Measurements from ENCODE around the gene NLRP6. TPM values are rescaled to one million over a fixed set of nuclear protein-coding genes. Genes with fewer than 3 reads are reported as not detected.

The NLRP6 gene
- polyA plus RNA-seq, 2 donors, result 0.05 to 0.06 TPM

DNA sequence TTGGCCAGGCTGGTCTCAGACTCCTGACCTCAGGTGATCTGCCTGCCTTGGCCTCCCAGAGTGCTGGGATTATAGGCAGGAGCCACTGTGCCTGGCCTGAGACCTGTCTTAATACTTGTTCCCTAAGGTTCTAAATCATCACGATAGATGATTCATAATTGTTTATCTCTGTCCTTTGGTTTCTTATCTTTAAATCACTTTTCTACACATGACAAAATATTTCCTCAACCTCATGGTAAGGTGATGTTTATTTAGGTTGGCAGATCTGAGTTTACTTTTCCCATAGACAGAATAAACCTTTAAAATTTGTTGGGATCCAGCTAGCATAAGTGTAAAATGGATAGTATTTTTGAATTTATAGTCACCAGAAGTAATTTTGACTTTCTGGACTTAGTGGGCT lies 37.9 kb upstream of the NLRP6 start:
- Histone ChIP-seq H3K36me3 (ENCODE audit: control insufficient read depth in 2 of 2, insufficient read depth in 2 of 2, low read length in 1 of 2) (peaks cover 0 to 13% of the 10 kb centered on the region in 2 donors), H3K4me3 (ENCODE audit: low read depth in 1 of 2, low read length in 2 of 2) (no peak overlapping the region), H3K27ac (ENCODE audit: low read depth in 2 of 2, low read length in 1 of 2) (no peak overlapping the region), H3K9me3 (ENCODE audit: control insufficient read depth in 2 of 2, insufficient read depth in 1 of 2, low read depth in 1 of 2, low read length in 1 of 2) (no peaks in the 10 kb centered on the region), H3K27me3 (ENCODE audit: control insufficient read depth in 1 of 2, insufficient read depth in 2 of 2, low read length in 2 of 2) (no peaks in the 10 kb centered on the region), H3K4me1 (ENCODE audit: control insufficient read depth in 2 of 2, insufficient read depth in 2 of 2, low read length in 1 of 2) (no peaks in the 10 kb centered on the region)
- 65 to 67% methylated on average over 1 of the region's 1 CpG for WGBS, 2 donors

DNA sequence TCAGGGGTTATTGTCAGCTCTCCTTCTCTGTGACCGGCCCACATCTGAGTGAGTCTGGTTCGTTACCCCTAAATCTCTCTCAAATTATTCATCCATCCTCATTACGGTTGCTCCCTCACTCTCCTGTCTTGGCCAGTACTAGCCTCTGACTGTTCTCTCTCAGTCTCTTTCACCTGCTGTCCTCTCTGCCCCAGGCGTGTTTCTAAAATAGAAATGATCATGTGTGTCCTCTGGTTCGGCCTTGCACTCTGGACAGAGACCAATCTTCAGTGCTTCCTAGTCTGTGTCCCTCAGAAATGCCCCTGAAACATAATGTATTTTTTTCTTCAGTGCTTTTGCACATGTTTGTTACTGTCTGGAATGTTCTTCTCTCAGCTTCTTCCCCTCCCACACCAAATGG lies 36.6 kb upstream of the NLRP6 start:
- Histone ChIP-seq H3K4me3 (ENCODE audit: low read depth in 1 of 2, low read length in 2 of 2) (no peak overlapping the region), H3K4me1 (ENCODE audit: control insufficient read depth in 2 of 2, insufficient read depth in 2 of 2, low read length in 1 of 2) (no peaks in the 10 kb centered on the region), H3K9me3 (ENCODE audit: control insufficient read depth in 2 of 2, insufficient read depth in 1 of 2, low read depth in 1 of 2, low read length in 1 of 2) (no peaks in the 10 kb centered on the region), H3K27me3 (ENCODE audit: control insufficient read depth in 1 of 2, insufficient read depth in 2 of 2, low read length in 2 of 2) (no peaks in the 10 kb centered on the region), H3K27ac (ENCODE audit: low read depth in 2 of 2, low read length in 1 of 2) (no peak overlapping the region), H3K36me3 (ENCODE audit: control insufficient read depth in 2 of 2, insufficient read depth in 2 of 2, low read length in 1 of 2) (peaks cover 5 to 17% of the 10 kb centered on the region in 2 donors)
- 91 to 92% methylated on average over 5 of the region's 5 CpGs for WGBS, 2 donors

DNA sequence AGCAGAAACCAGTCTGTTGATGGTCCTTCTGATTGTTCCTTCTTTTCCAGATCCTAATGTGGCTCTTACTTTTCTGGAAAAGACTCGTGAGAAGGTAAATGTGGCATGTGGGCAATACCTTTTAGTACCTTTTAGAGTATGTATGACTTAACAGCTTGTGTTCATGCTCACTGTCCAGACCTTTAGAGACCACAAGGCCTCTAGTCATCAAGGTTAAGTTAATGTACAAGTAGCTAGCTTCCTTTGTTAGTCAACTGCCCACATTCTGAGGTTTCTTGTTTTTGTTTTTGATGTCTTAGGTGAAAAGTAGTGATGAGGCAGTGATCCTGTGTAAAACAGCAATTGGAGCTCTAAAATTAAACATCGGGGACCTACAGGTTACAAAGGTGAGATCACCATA lies 33.8 kb upstream of the NLRP6 start:
- WGBS, 2 donors, result 93 to 94% methylated on average over 2 of the region's 2 CpGs
- H3K4me1 ChIP-seq (ENCODE audit: control insufficient read depth in 2 of 2, insufficient read depth in 2 of 2, low read length in 1 of 2), result no peaks in the 10 kb centered on the region
- no peak overlapping the region for H3K4me3 ChIP-seq (ENCODE audit: low read depth in 1 of 2, low read length in 2 of 2)
- no peaks in the 10 kb centered on the region for H3K27me3 ChIP-seq (ENCODE audit: control insufficient read depth in 1 of 2, insufficient read depth in 2 of 2, low read length in 2 of 2)
- H3K9me3 ChIP-seq (ENCODE audit: control insufficient read depth in 2 of 2, insufficient read depth in 1 of 2, low read depth in 1 of 2, low read length in 1 of 2), result no peaks in the 10 kb centered on the region
- H3K27ac ChIP-seq (ENCODE audit: low read depth in 2 of 2, low read length in 1 of 2), result no peak overlapping the region
- H3K36me3 ChIP-seq (ENCODE audit: control insufficient read depth in 2 of 2, insufficient read depth in 2 of 2, low read length in 1 of 2), result peaks cover 10 to 24% of the 10 kb centered on the region in 2 donors

DNA sequence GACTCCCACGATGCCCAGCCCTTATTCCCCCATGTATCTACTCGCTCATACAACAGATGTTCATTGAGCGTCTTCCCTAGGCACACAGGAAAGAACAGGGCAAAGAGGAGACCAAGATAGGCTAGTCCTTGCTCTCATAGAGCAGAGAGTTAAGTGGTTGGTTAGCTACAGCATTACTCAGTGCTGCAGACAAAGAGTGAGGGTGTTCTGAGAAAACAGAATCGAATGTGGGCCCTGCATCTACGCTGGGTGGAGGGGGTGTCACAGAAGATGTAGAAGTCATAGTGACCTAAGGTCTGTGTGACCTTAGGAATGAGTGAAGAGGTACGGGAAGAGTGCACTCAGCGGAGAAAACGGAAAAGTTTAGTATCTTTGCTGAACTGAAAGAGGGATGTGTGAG lies 29.1 kb upstream of the NLRP6 start:
- peaks cover 20 to 36% of the 10 kb centered on the region in 2 donors for H3K36me3 ChIP-seq (ENCODE audit: control insufficient read depth in 2 of 2, insufficient read depth in 2 of 2, low read length in 1 of 2)
- no peaks in the 10 kb centered on the region for H3K4me1 ChIP-seq (ENCODE audit: control insufficient read depth in 2 of 2, insufficient read depth in 2 of 2, low read length in 1 of 2)
- no peaks in the 10 kb centered on the region for H3K27me3 ChIP-seq (ENCODE audit: control insufficient read depth in 1 of 2, insufficient read depth in 2 of 2, low read length in 2 of 2)
- no peak overlapping the region for H3K27ac ChIP-seq (ENCODE audit: low read depth in 2 of 2, low read length in 1 of 2)
- H3K4me3 ChIP-seq (ENCODE audit: low read depth in 1 of 2, low read length in 2 of 2), result no peak overlapping the region
- no peaks in the 10 kb centered on the region for H3K9me3 ChIP-seq (ENCODE audit: control insufficient read depth in 2 of 2, insufficient read depth in 1 of 2, low read depth in 1 of 2, low read length in 1 of 2)
- 78 to 79% methylated on average over 8 of the region's 8 CpGs for WGBS, 2 donors

DNA sequence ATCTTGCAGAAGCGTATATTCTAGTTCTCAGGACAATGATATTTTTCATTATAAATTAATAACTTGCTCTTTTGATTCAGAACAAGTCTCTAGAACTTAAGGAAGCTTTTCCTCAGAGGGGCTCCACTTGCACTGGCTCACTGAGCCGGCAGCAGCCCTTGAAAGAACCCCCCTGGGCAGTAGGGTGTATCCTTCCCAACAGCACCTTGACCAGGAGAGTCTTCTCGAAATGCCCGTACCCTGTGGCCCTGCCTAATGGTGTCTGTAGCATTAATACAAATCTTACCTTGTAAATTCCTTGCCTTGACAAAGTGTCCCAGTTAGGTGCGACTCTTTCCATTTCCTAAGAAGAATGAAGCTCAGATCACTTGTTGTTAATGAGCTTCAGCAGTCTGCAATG lies 27.9 kb upstream of the NLRP6 start:
- H3K27ac ChIP-seq (ENCODE audit: low read depth in 2 of 2, low read length in 1 of 2), result no peak overlapping the region
- no peaks in the 10 kb centered on the region for H3K4me1 ChIP-seq (ENCODE audit: control insufficient read depth in 2 of 2, insufficient read depth in 2 of 2, low read length in 1 of 2)
- WGBS, 2 donors, result 89 to 90% methylated on average over 5 of the region's 5 CpGs
- H3K4me3 ChIP-seq (ENCODE audit: low read depth in 1 of 2, low read length in 2 of 2), result no peak overlapping the region
- H3K9me3 ChIP-seq (ENCODE audit: control insufficient read depth in 2 of 2, insufficient read depth in 1 of 2, low read depth in 1 of 2, low read length in 1 of 2), result no peaks in the 10 kb centered on the region
- H3K27me3 ChIP-seq (ENCODE audit: control insufficient read depth in 1 of 2, insufficient read depth in 2 of 2, low read length in 2 of 2), result no peaks in the 10 kb centered on the region
- peaks cover 20 to 32% of the 10 kb centered on the region in 2 donors for H3K36me3 ChIP-seq (ENCODE audit: control insufficient read depth in 2 of 2, insufficient read depth in 2 of 2, low read length in 1 of 2)

DNA sequence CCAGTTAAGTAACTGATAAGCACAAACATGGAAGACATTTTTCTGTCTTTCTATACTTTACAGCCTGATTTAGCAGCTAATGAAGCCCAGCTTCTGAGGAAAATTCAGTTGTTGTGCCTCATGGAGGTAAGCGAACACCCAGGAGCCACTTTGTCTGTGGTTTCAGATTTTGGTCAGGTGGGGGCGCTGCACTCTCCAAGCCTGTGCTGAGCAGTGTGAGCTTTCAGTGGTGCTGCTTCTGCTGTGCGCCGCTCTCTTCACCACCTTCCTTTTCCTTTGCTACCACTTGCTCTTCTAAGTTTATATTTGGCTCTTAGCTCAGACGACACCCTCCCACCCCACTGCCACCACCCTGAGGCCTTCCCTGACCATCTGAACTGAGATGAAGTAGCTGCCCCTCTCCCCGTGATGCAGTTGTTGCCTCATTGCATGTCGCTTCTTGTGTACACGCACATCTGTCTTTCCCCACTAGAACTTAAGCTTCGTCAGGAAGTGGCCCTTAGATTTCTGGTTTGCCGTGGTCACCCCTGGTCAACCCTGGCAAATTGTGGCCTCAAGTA lies 27.4 kb upstream of the NLRP6 start:
- Histone ChIP-seq H3K27ac (ENCODE audit: low read depth in 2 of 2, low read length in 1 of 2) (no peak overlapping the region), H3K4me1 (ENCODE audit: control insufficient read depth in 2 of 2, insufficient read depth in 2 of 2, low read length in 1 of 2) (no peaks in the 10 kb centered on the region), H3K9me3 (ENCODE audit: control insufficient read depth in 2 of 2, insufficient read depth in 1 of 2, low read depth in 1 of 2, low read length in 1 of 2) (no peaks in the 10 kb centered on the region), H3K27me3 (ENCODE audit: control insufficient read depth in 1 of 2, insufficient read depth in 2 of 2, low read length in 2 of 2) (no peaks in the 10 kb centered on the region), H3K36me3 (ENCODE audit: control insufficient read depth in 2 of 2, insufficient read depth in 2 of 2, low read length in 1 of 2) (peaks cover 18 to 29% of the 10 kb centered on the region in 2 donors), H3K4me3 (ENCODE audit: low read depth in 1 of 2, low read length in 2 of 2) (no peak overlapping the region)
- 76 to 82% methylated on average over 10 of the region's 10 CpGs for WGBS, 2 donors

DNA sequence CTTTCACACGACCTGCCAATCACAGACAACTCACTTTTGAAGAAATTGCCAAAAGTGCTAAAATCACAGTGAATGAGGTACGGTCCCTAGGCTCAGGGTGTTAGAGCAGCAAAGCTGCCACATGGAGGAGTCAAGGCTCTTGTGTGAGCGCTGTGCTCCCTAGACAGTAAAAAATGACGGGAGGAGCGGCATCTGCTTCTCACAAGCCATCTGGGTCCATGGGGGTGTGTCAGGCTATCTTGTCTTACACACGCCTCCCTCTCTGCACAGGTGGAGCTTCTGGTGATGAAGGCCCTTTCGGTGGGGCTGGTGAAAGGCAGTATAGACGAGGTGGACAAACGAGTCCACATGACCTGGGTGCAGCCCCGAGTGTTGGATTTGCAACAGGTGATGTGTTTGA lies 26.7 kb upstream of the NLRP6 start:
- H3K4me1 ChIP-seq (ENCODE audit: control insufficient read depth in 2 of 2, insufficient read depth in 2 of 2, low read length in 1 of 2), result no peaks in the 10 kb centered on the region
- H3K36me3 ChIP-seq (ENCODE audit: control insufficient read depth in 2 of 2, insufficient read depth in 2 of 2, low read length in 1 of 2), result peaks cover 15 to 27% of the 10 kb centered on the region in 2 donors
- no peaks in the 10 kb centered on the region for H3K9me3 ChIP-seq (ENCODE audit: control insufficient read depth in 2 of 2, insufficient read depth in 1 of 2, low read depth in 1 of 2, low read length in 1 of 2)
- H3K27ac ChIP-seq (ENCODE audit: low read depth in 2 of 2, low read length in 1 of 2), result no peak overlapping the region
- no peak overlapping the region for H3K4me3 ChIP-seq (ENCODE audit: low read depth in 1 of 2, low read length in 2 of 2)
- H3K27me3 ChIP-seq (ENCODE audit: control insufficient read depth in 1 of 2, insufficient read depth in 2 of 2, low read length in 2 of 2), result no peaks in the 10 kb centered on the region
- WGBS, 2 donors, result 78% methylated on average over 10 of the region's 10 CpGs

DNA sequence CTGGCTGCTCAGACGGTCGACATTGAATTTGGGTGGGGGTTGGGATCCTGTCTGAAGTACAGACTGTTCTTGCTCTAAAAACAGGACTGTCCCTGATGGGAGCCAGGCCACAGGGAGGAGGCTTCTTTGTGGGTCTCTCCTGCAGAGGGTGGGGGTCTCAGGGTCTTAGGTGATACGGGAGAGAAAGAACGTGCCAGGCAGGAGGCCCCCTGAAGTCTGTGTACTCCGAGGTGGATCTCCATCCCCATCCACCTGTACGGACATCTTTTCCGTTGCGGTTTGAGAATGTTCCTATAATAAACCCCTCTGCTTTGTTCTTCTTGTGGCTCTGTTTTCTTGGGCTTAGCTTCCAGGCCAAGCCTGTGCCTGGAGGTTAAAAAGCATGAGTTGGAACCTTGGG lies 25.5 kb upstream of the NLRP6 start:
- no peak overlapping the region for H3K4me3 ChIP-seq (ENCODE audit: low read depth in 1 of 2, low read length in 2 of 2)
- H3K27ac ChIP-seq (ENCODE audit: low read depth in 2 of 2, low read length in 1 of 2), result no peak overlapping the region
- no peaks in the 10 kb centered on the region for H3K9me3 ChIP-seq (ENCODE audit: control insufficient read depth in 2 of 2, insufficient read depth in 1 of 2, low read depth in 1 of 2, low read length in 1 of 2)
- no peaks in the 10 kb centered on the region for H3K27me3 ChIP-seq (ENCODE audit: control insufficient read depth in 1 of 2, insufficient read depth in 2 of 2, low read length in 2 of 2)
- peaks cover 15 to 27% of the 10 kb centered on the region in 2 donors for H3K36me3 ChIP-seq (ENCODE audit: control insufficient read depth in 2 of 2, insufficient read depth in 2 of 2, low read length in 1 of 2)
- WGBS, 2 donors, result 83 to 90% methylated on average over 8 of the region's 8 CpGs
- no peaks in the 10 kb centered on the region for H3K4me1 ChIP-seq (ENCODE audit: control insufficient read depth in 2 of 2, insufficient read depth in 2 of 2, low read length in 1 of 2)

DNA sequence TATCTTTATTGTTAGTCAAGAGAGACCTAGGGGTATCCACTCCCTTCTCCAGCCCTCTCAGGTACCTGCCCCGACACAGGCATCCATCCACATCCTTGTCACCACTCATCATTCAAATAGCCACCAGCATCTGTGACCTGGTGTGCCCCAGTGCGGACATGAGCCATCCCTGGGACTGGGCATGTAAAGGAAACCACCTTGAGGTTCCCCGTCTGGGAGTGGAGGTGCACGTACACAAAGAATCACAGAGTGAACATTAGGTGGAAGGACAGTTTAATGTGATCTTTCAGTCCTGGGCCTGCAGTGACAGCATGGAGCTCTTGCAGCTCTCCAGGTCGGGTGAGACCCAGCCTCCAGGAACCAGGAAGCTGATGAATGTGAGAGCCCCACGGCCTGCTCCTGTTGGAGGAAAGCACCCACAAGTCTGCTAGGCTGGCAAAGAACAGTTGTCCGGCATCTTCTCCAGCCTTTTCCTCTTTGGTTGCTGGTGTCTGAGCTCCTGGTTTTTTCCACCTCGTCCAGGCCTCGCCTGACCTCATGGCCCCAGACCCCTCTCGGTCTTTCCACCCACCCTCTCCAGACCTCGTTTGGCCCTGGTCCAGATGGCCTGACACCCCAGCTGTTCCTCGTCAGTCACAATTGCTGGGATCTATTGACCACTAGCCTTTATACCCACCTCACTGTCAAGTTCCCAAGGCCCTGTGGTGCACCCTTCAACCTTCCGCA lies 24.9 kb upstream of the NLRP6 start:
- WGBS, 2 donors, result 73 to 76% methylated on average over 13 of the region's 13 CpGs
- H3K4me3 ChIP-seq (ENCODE audit: low read depth in 1 of 2, low read length in 2 of 2), result no peak overlapping the region
- peaks cover 15 to 27% of the 10 kb centered on the region in 2 donors for H3K36me3 ChIP-seq (ENCODE audit: control insufficient read depth in 2 of 2, insufficient read depth in 2 of 2, low read length in 1 of 2)
- H3K27me3 ChIP-seq (ENCODE audit: control insufficient read depth in 1 of 2, insufficient read depth in 2 of 2, low read length in 2 of 2), result no peaks in the 10 kb centered on the region
- H3K27ac ChIP-seq (ENCODE audit: low read depth in 2 of 2, low read length in 1 of 2), result no peak overlapping the region
- H3K9me3 ChIP-seq (ENCODE audit: control insufficient read depth in 2 of 2, insufficient read depth in 1 of 2, low read depth in 1 of 2, low read length in 1 of 2), result no peaks in the 10 kb centered on the region
- no peaks in the 10 kb centered on the region for H3K4me1 ChIP-seq (ENCODE audit: control insufficient read depth in 2 of 2, insufficient read depth in 2 of 2, low read length in 1 of 2)

DNA sequence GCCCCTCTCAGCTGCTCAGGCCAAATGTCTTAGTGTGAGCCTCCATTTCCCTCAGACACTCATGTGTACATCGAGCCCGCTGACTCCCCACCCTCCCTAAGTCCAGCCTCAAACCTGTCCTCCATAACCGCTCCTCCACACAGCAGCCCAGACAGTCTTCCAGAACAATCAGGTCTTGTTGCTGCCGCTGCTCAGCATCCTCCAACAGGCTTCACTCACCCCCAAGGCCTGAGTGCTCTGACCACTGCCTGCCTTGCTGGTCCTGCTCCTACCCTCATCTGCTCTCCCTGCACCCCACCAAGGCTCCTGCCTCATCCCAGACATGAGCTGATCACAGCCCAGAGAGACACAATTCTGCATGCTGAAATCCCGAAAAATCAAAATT lies 24.3 kb upstream of the NLRP6 start:
- Histone ChIP-seq H3K9me3 (ENCODE audit: control insufficient read depth in 2 of 2, insufficient read depth in 1 of 2, low read depth in 1 of 2, low read length in 1 of 2) (no peaks in the 10 kb centered on the region), H3K36me3 (ENCODE audit: control insufficient read depth in 2 of 2, insufficient read depth in 2 of 2, low read length in 1 of 2) (peaks cover 11 to 23% of the 10 kb centered on the region in 2 donors), H3K27me3 (ENCODE audit: control insufficient read depth in 1 of 2, insufficient read depth in 2 of 2, low read length in 2 of 2) (no peaks in the 10 kb centered on the region), H3K4me3 (ENCODE audit: low read depth in 1 of 2, low read length in 2 of 2) (no peak overlapping the region), H3K4me1 (ENCODE audit: control insufficient read depth in 2 of 2, insufficient read depth in 2 of 2, low read length in 1 of 2) (no peaks in the 10 kb centered on the region), H3K27ac (ENCODE audit: low read depth in 2 of 2, low read length in 1 of 2) (no peak overlapping the region)
- 83 to 88% methylated on average over 5 of the region's 5 CpGs for WGBS, 2 donors

All from esophagus (tissue), 2 donors.